ENCODE data around the gene AXL.
A peak's percentile ranks its signal among the peaks of the same experiment; 100 is the strongest.

GRCh38 chr19:41219924-41220567, 1.0 kb downstream of the AXL start:
- TF ChIP-seq CTCF (IDR thresholded peaks at IDR 0.05 in 8 of 11, conservative IDR thresholded peaks at IDR 0.05 in 3 of 11) (no peak), POLR2AphosphoS5 (IDR thresholded peaks at IDR 0.05) (peak in 2 of 3 donors; percentile 46 to 60), POLR2A (IDR thresholded peaks at IDR 0.05) (no peak)
